Thoracic aorta endothelial cell (primary cell): Measurements from ENCODE around the gene ALDH7A1. TPM values are rescaled to one million over a fixed set of nuclear protein-coding genes. Genes with fewer than 3 reads are reported as not detected.

Source experiments
- small RNA-seq: library from RNA; depleted of rRNA; stranded (forward); fragments of <200 nt; gene quantifications from one replicate; pipeline ENCODE3, GENCODE V24; 2012
- total RNA-seq: library from RNA; depleted of rRNA; stranded (reverse); fragments of >200 nt; gene quantifications from 2 replicates; pipeline ENCODE4 v1.2.3, GENCODE V29; 2012

Gene ALDH7A1
- total RNA-seq: 62.4 and 71.1 TPM in 2 replicates

DNA sequence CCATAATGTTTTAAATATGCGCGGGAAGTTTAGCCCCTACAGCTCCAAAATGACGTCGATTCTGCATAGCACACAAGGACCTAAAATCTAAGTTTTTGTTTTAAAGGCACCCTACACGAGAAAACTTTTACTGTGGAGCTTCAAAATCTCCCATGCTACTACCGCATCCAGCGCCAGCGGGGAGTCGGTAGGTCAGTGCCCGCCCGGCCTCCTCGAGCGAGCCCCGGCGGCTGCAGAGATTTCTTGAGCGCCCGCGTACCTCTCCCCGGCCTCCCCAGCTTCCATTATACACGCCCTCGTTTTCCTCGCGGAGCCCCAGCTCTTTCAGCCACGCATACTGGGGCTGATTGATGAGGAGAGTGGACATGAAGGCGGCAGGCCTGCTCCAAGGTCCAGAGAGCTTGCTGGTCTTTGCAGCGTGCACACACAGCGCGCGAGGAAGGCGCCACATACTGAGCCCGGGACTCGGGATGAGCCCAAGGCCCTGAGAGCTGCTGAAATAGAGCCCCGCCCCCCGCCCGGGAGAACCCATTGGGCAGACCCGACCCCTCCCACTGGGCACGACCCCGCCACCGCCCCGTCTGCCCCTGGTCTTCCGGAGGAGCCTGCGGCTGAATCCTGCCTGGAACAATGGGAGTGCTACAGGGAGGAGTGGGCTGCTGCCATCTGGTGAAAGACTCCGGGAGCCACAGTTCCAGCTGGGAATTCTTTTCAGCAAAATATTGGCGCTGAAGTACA, at the start of gene ALDH7A1:
Gene ALDH7A1, minus strand, starts transcription at position 472 of the 738 bp plus-strand sequence. Its CDS starts 21 bp downstream, at position 451.

DNA sequence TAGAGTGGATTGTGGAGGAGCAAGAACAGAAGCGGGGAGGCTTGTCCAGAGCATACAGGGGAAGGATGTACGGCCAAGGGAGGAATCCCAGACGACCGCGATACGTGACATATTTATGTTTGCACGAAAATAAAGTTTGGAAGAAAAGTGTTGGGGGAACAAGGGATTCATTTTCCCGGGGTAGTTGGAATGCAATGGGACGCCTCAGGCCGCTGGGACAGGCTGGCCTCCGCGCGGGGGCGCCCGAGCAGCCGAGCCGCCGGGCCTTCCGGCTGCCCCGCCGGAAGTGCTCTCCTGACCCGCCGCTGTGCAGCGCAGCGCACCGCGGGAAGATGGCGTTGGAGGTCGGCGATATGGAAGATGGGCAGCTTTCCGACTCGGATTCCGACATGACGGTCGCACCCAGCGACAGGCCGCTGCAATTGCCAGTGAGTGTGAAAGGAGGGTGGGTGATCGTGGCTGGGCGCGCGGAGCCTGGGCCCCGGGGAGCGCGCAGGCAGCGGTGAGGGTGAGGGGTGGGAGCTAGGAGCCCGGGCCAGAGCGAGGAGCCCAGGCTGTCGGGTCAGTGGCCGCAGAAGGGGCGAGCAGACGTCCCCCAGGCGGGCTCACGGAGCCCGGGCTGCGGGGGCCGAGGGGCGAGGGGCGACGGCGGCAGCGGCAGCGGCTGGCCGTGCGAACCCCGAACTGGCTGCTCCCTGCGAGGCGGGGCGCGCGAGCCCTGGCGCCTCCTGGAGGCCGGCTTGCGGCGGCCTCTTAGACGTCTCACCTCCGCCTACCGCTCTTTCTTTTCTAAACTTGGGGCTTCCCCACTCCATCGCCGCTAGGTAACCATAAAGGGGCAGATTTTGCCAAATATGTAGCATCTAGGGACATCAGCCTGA, 5.9 kb upstream of the ALDH7A1 start, which contains the start of gene PHAX:
Gene PHAX, plus strand, starts transcription at position 317 of the 881 bp plus-strand sequence. Its CDS starts 16 bp downstream, at position 333.

Small RNA genes lying within 50 kb of the gene (small RNA-seq; reads per million reads assigned to genes)
- gene RNU6-290P: not detected

Other genes with a start within 250 kb of the ALDH7A1 start
- gene GRAMD2B, start 171.8 kb downstream of the ALDH7A1 start, total RNA-seq: 3.4 and 3.5 TPM in 2 replicates
- 79.1 and 82.5 TPM in 2 replicates for gene PHAX, start 5.7 kb upstream of the ALDH7A1 start, total RNA-seq
- gene LMNB1, start 181.9 kb upstream of the ALDH7A1 start, total RNA-seq: 137 and 152 TPM in 2 replicates